ENCODE results near the gene NDUFAF2. TPM values are rescaled to one million over a fixed set of nuclear protein-coding genes. Genes with fewer than 3 reads are reported as not detected.
"Not testable (repeated sequence)": the region's sequence is repeated elsewhere in the genome, so short reads cannot be mapped to it uniquely, and the experiment has no call there.

NDUFAF2 gene
- total RNA-seq, 1 donor from 2014 or later = 20.0 TPM

- no peak overlapping the region for H3K27ac ChIP-seq
- no peaks in the 10 kb centered on the region for H3K27me3 ChIP-seq (ENCODE audit: low read depth)
- H3K4me3 ChIP-seq = no peak overlapping the region
- H3K9me3 ChIP-seq = no peaks in the 10 kb centered on the region
- DNase-seq = no peak
- H3K36me3 ChIP-seq = no peaks in the 10 kb centered on the region
- ATAC-seq = no peak
- no peaks in the 10 kb centered on the region for H3K4me1 ChIP-seq
- intact Hi-C loops (cut with DNase I) = no loop called here
- TF ChIP-seq CTCF (IDR thresholded peaks at IDR 0.05) = no peak
Observed at GRCh38 chr5:61029456-61030162, 84.6 kb downstream of the NDUFAF2 start.

DNA sequence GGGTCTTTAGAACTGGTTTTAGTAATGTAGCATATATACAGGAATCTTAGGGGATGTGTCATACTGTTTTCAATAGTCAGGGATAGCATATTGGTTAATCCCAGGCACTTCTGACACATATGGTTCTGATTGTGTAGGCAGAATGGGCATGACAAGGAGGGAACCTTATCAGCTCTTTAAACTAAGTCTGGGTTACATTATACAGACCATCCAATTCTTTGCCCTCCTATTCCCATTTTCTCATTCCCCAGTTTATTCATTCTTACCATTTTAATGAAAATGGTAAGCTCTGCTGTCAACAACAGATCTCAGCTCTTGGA lies 85.1 kb downstream of the NDUFAF2 start:
- no peak overlapping the region for H3K27ac ChIP-seq
- H3K36me3 ChIP-seq = no peaks in the 10 kb centered on the region
- no peak for TF ChIP-seq CTCF (IDR thresholded peaks at IDR 0.05)
- no peak for ATAC-seq
- H3K4me1 ChIP-seq = no peaks in the 10 kb centered on the region
- intact Hi-C loops (cut with DNase I) = no loop called here
- no peaks in the 10 kb centered on the region for H3K27me3 ChIP-seq (ENCODE audit: low read depth)
- no peak overlapping the region for H3K4me3 ChIP-seq
- DNase-seq = no peak
- no peaks in the 10 kb centered on the region for H3K9me3 ChIP-seq

GRCh38 chr5:61031301-61031700 lies 86.3 kb downstream of the NDUFAF2 start:
- ATAC-seq; intact Hi-C loops (cut with DNase I); H3K4me3 ChIP-seq; DNase-seq; H3K9me3 ChIP-seq; H3K4me1 ChIP-seq; H3K27ac ChIP-seq; H3K36me3 ChIP-seq; H3K27me3 ChIP-seq (ENCODE audit: low read depth): not testable (repeated sequence)

- Histone ChIP-seq H3K4me3 (no peak overlapping the region), H3K4me1 (no peaks in the 10 kb centered on the region), H3K27me3 (ENCODE audit: low read depth) (no peaks in the 10 kb centered on the region), H3K27ac (no peak overlapping the region), H3K9me3 (peaks cover 7% of the 10 kb centered on the region), H3K36me3 (no peaks in the 10 kb centered on the region)
- DNase-seq (no peak), ATAC-seq (no peak)
- no peak for TF ChIP-seq CTCF (IDR thresholded peaks at IDR 0.05)
- intact Hi-C loops (cut with DNase I) = no loop called here
Observed at GRCh38 chr5:61044545-61044944, 99.5 kb downstream of the NDUFAF2 start.

GRCh38 chr5:61047346-61047745 lies 102.3 kb downstream of the NDUFAF2 start:
- no peak for TF ChIP-seq CTCF (IDR thresholded peaks at IDR 0.05)
- Histone ChIP-seq H3K4me1 (no peaks in the 10 kb centered on the region), H3K27ac (no peak overlapping the region), H3K4me3 (no peak overlapping the region), H3K27me3 (ENCODE audit: low read depth) (no peaks in the 10 kb centered on the region), H3K9me3 (peaks cover 7% of the 10 kb centered on the region), H3K36me3 (no peaks in the 10 kb centered on the region)
- intact Hi-C loops (cut with DNase I) = no loop called here
- ATAC-seq = no peak
- DNase-seq = no peak

DNA sequence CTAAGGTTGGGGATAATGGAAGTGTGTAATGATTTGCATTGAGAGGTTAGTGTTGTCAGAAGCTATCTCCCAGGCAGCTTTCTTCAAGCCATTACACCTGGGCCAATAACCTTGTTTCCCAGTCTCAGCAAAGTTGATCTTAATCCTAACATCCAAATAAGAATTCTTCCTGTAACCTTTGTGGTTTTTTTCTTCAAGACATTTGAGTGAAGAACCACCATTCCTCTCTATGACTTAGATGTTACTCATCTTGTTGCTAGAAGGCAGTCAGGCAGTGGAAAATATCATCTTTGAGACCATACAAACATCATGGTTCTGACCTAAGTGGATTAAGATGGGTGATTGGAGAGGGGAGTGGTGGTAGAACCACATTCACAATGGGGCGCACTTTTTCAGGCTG lies 103.5 kb downstream of the NDUFAF2 start:
- Histone ChIP-seq H3K4me3 (no peak overlapping the region), H3K4me1 (no peaks in the 10 kb centered on the region), H3K27me3 (ENCODE audit: low read depth) (no peaks in the 10 kb centered on the region), H3K9me3 (peaks cover 7% of the 10 kb centered on the region), H3K36me3 (no peaks in the 10 kb centered on the region), H3K27ac (no peak overlapping the region)
- no peak for TF ChIP-seq CTCF (IDR thresholded peaks at IDR 0.05)
- intact Hi-C loops (cut with DNase I) = no loop called here
- DNase-seq (no peak), ATAC-seq (no peak)
